GM18951 (cell line): ENCODE measurements around the gene NEURL1B.

ENCODE experiments used
- POLR2A ChIP-seq: IDR thresholded peaks from 4 replicates; pipeline ENCODE4 v1.6.1; 2011; ENCODE audit warnings: mild to moderate bottlenecking; ENCODE audit not compliant: insufficient read length, insufficient read depth; ENCODE audit errors: extremely low read depth
- in situ Hi-C: fragments of 300-500 bp; cut with MboI; formaldehyde crosslinking; loops from one replicate; pipeline ENCODE4 v1.12.0; 2022; ENCODE audit warnings: low sequenced_read_pairs, mixed read lengths, inconsistent platforms; ENCODE audit not compliant: unreplicated experiment

Gene NEURL1B

GRCh38 chr5:172686539-172687390 lies 45.7 kb downstream of the NEURL1B start:
- in situ Hi-C loops = no loop called here
- TF ChIP-seq POLR2A = no peak

- in situ Hi-C loops = no loop called here
- TF ChIP-seq POLR2A = no peak
Observed at GRCh38 chr5:172687940-172688339, 46.9 kb downstream of the NEURL1B start.

DNA sequence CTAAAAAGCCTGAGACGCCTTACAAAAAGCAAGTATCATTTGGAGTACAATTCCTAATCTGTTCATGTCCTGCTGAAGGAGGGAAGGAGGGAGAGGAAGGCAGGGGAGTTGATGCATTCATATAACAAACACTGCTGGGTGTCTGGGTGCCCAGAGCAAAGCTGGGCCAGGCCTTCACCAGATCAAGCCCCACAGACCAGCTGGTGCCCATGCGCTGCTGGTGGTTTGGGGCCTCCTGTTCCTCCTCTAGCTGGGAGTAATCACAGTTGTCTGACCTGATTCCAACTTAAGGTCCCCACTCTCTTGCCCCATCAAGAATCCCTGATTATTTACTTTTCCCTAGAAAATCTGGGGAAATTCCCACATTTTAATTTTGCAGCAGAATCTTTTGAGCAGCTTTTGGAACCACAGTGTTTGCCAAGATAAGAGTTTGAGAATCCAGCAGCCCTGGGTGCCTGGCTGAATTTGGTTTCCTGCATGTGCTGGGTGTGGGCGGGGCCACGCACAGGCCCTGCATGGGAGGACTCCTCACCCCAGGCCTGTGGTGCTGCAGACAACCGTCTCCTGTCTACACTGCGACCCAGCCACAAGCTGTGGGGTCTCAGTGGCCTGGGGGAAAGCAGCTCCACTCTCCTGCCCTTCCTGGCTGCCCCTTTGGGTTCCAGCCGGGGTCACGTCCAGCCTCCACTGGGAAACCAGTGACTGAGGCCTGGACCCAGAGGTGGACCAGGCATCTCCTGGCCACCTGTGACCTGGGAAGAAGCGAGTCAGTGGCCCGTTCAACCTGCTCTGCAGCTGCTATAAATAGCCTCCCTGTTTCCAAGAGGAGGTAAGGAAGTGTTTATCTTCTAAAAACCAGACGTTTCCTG lies 47.5 kb downstream of the NEURL1B start:
- in situ Hi-C loops = no loop called here
- TF ChIP-seq POLR2A = no peak

DNA sequence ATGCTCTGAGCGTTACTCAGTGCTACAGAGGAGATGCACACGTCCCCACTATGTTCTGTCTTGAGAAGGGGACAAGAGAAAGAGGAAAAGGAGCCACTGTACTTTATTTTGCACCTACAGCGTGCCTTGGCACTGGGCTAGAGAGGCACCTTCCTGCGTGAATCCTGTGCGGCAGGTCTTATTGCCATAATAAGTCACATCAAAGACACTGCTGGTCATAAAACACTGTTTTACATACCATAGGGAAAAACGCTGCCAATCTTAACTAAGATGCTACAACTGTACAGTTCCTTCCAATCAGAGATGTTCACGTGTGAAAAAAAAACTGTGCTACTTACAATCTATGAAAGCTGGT lies 48.1 kb downstream of the NEURL1B start:
- in situ Hi-C loops = no loop called here
- TF ChIP-seq POLR2A = no peak

DNA sequence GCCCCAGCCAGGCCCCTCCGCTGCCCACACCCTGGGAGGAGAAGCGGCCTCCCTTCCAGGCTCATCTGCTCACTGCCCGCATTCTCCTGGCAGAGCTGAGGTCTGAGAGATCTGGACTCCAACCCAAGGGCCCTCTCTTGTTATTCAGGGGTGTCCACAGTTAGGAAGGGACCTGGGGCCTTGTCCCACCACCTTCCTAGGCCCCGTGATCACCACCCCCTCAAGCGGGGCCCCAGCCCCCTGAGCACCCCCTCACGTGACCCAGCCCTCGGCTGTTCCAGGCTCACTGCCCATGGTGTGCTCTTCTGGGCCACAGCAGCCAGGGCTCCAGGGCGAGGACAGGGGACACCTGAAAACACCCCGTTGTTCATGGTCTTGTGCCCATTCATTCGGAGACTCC lies 48.7 kb downstream of the NEURL1B start:
- no peak for TF ChIP-seq POLR2A
- in situ Hi-C loops = loop anchor here (10.0 kb wide), 1 partner anchor 205 kb away; no protein-coding TSS in a partner anchor

DNA sequence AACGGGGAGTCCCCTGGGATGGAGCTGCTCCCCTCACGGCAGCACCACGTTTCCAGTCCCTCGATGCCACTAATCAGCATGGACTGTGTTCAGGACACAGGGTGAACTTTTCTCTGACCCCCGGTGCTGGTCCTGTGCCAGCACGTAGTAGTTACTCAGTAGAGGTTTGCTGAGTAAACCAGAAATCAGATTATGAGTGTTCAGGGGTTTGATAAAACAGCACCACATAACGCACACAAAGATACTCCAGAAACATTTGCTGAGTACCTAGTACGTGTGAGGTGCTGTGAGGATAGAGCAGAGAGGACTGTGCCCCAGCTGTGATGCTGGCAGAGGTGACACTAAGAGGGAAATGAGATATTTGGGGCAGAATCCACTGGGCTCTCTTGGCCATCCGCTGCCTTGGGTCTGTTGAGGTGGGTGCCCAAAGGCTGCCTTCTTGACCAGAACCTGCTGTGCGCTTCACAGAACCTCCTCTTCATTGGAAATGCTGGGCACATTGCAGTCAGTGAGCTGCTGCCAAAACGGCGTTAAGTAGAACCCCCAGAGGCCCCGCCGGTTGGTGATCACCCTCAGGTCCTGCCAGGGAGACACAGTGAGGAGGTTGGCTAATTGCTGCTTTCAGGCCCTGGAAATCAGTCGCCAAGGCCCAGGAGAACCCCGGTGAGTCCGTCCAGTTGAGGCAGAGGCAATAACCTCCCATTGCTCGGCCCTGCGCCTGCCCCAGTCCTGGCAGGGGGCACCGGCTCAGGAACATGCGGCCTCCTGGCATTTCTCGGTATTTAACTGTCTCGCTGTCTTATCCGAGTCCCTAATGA lies 49.4 kb downstream of the NEURL1B start:
- in situ Hi-C loops = loop anchor here (10.0 kb wide), 1 partner anchor 206 kb away; no protein-coding TSS in a partner anchor
- TF ChIP-seq POLR2A = no peak

DNA sequence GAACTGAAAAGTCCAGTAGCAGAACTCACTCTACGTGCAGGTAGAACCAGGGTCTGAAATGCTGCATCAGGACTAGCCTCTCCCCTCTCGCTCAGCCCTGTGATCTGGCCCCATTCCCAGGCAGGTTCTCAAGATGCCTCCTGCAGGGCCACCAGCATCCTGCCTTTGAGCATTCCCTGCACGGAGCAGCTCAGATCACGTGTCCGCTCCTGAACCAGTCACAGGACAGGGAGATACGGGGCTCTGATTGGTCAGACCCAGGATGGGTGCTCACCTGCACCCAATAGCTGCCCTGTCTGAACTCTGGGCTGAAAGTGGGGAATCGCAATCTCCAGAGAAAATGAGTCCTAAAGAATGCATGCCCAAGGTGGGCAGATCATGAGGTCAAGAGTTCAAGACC lies 50.8 kb downstream of the NEURL1B start:
- no peak for TF ChIP-seq POLR2A
- in situ Hi-C loops = loop anchor here (10.0 kb wide), 1 partner anchor 207 kb away; no protein-coding TSS in a partner anchor

DNA sequence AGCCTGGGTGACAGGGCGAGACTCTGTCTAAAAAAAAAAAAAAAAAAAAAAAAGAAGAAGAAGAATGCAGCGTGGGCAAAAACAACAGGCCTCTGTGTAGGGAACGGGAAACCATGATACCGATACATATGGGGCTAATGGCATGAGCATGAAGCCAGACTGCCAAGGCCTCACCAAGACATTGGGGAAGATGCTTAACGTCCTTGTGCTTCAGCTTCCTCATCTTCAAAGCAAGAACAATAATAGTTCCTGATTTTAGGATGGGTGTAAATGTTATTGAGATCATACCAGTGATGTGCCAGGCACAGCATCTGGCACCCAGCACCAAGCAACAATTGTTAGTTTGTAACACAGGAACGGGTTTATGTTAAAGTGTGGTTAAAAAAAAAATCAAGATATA lies 51.4 kb downstream of the NEURL1B start:
- TF ChIP-seq POLR2A = no peak
- in situ Hi-C loops = loop anchor here (10.0 kb wide), 1 partner anchor 208 kb away; no protein-coding TSS in a partner anchor

- TF ChIP-seq POLR2A = no peak
- in situ Hi-C loops = loop anchor here (10.0 kb wide), 1 partner anchor 208 kb away; no protein-coding TSS in a partner anchor
Observed at GRCh38 chr5:172692981-172693380, 51.9 kb downstream of the NEURL1B start.

DNA sequence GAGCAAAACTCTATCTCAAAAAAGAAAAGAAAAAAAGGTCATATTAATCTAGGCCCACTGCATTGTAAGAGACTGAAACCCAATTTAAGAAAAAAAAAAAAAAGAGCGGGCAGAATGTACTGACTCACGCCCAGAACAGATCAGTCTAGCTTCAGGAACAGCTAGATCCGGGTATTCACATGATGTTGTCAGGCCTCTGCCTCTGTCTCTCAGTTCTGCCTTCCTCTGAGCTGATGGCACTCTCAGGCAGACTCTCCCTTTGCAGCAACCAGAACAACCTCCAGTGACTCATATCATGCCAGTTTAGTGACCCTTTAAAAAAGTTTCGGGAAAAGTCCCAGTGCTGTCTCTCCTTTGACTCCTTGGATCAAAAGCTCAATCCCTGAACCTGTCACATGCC lies 53.0 kb downstream of the NEURL1B start:
- in situ Hi-C loops = loop anchor here (10.0 kb wide), 1 partner anchor 209 kb away; no protein-coding TSS in a partner anchor
- TF ChIP-seq POLR2A = no peak

DNA sequence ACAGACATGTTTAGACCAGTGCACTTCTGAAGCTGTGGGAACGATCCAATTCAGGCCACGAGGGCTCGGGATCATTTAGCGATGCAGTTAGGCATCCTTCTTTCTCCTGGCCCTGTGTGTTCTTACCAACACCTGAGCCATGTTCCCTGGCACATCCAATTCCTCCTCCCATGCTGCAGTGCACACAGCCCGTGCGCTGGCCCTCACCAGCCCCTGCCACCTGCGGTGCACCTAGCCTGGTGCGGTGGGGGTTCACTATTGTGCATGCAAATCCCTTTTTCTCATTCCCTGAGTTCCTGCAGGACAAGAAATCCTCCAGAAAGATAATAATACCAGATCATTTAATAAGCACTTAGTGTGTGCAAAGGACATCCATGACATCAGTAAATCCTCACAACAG lies 53.5 kb downstream of the NEURL1B start:
- no peak for TF ChIP-seq POLR2A
- in situ Hi-C loops = loop anchor here (10.0 kb wide), 1 partner anchor 210 kb away; no protein-coding TSS in a partner anchor

GRCh38 chr5:172695232-172696054 lies 54.4 kb downstream of the NEURL1B start:
- in situ Hi-C loops = loop anchor here (10.0 kb wide), 1 partner anchor 211 kb away; no protein-coding TSS in a partner anchor
- TF ChIP-seq POLR2A = no peak
